ENCODE data around the gene GALNT4. TPM values are rescaled to one million over a fixed set of nuclear protein-coding genes. Genes with fewer than 3 reads are reported as not detected.

Gene GALNT4
- total RNA-seq, 1 experiment from 2014 or later: 3.7 TPM

DNA sequence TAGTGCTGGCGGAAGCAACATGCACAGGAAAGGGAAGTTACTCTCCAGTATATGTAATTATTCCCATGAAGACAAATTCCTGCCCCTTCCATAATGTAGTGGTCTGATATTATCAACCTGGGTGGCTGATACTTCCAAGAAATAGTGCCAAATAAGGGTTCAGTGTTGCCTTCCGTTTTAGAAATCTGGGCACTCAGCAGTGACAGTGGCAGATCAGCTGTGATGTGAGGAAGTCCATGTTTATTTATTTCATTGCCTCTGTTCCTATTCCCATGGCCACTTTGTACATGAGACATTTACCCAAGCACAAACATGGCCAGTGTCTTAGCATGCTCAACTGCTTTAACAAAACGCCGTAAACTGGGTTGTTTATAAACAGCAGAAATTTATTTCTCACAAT is 21.6 kb upstream of the GALNT4 start:
- Histone ChIP-seq H3K27ac (no peak overlapping the region), H3F3A (ENCODE audit: insufficient read depth, low read depth) (no peaks in the 10 kb centered on the region), H4K20me1 (ENCODE audit: insufficient read depth) (no peaks in the 10 kb centered on the region), H3K9me3 (ENCODE audit: insufficient read depth, low read depth) (no peaks in the 10 kb centered on the region), H3K4me2 (no peak overlapping the region), H3K4me1 (replicated peaks; ENCODE audit: insufficient read depth) (no peaks in the 10 kb centered on the region), H3K79me2 (ENCODE audit: low read depth) (no peaks in the 10 kb centered on the region), H3K36me3 (ENCODE audit: low read depth) (no peaks in the 10 kb centered on the region), H3K9me2 (ENCODE audit: insufficient read depth) (no peaks in the 10 kb centered on the region), H3K27me3 (ENCODE audit: insufficient read depth, low read depth) (no peaks in the 10 kb centered on the region), H3K4me3 (no peak overlapping the region), H2AFZ (no peak overlapping the region)
- POLR2A ChIA-PET (ENCODE audit: unreplicated experiment): no interaction called here
- intact Hi-C loops (cut with micrococcal nuclease; ENCODE audit: unreplicated experiment): loop anchor here (10.0 kb wide), 1 partner anchor 1309 kb away; no protein-coding TSS in a partner anchor
- CTCF ChIA-PET: no interaction called here
- TF ChIP-seq EZH2 (IDR thresholded peaks at IDR 0.05; ENCODE audit: low read depth): no peak
- no peak for TF ChIP-seq CTCF (conservative IDR thresholded peaks at IDR 0.05)
- no TSS peak for BruUV-seq (replicated peaks)
- DNase-seq: no peak

DNA sequence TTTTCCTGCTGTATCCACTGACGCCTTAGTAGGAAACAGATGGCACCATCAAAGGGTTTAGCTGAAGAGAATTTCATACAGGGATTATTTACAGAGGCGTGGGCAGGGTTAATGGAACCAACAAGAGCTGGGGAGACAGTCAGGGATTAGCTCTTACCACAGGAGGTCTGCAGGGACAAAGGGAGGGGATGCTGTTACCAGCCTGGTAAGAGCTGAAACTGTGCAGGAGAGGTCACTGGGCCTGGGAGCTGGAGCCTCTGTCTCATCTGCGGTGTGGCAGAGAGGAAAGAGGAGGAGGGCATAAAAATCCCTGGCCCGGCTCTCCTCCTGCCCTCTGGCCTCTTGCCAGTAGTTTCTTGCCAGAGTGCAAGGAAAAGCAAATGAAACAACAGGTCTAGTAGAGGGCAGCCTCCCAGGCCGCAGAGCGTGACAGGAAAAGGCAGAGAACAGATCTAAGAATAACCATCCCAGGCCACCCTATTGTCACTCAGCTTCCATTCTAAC is 20.1 kb upstream of the GALNT4 start:
- no peak for DNase-seq
- ChIA-PET POLR2A (ENCODE audit: unreplicated experiment) (no interaction called here), CTCF (no interaction called here)
- Histone ChIP-seq H3K9me2 (ENCODE audit: insufficient read depth) (no peaks in the 10 kb centered on the region), H3K27ac (no peak overlapping the region), H3K9me3 (ENCODE audit: insufficient read depth, low read depth) (no peaks in the 10 kb centered on the region), H3K79me2 (ENCODE audit: low read depth) (no peaks in the 10 kb centered on the region), H3K4me3 (no peak overlapping the region), H3K27me3 (ENCODE audit: insufficient read depth, low read depth) (no peaks in the 10 kb centered on the region), H3K36me3 (ENCODE audit: low read depth) (no peaks in the 10 kb centered on the region), H3K4me1 (replicated peaks; ENCODE audit: insufficient read depth) (no peaks in the 10 kb centered on the region), H4K20me1 (ENCODE audit: insufficient read depth) (no peaks in the 10 kb centered on the region), H3K4me2 (no peak overlapping the region), H3F3A (ENCODE audit: insufficient read depth, low read depth) (no peaks in the 10 kb centered on the region), H2AFZ (no peak overlapping the region)
- no TSS peak for BruUV-seq (replicated peaks)
- TF ChIP-seq EZH2 (IDR thresholded peaks at IDR 0.05; ENCODE audit: low read depth) (no peak), CTCF (conservative IDR thresholded peaks at IDR 0.05) (no peak)
- intact Hi-C loops (cut with micrococcal nuclease; ENCODE audit: unreplicated experiment): loop anchor here (5.0 to 10.0 kb wide), 5 partner anchors 163 to 1310 kb away; partner anchors contain the start of gene ATP2B1

DNA sequence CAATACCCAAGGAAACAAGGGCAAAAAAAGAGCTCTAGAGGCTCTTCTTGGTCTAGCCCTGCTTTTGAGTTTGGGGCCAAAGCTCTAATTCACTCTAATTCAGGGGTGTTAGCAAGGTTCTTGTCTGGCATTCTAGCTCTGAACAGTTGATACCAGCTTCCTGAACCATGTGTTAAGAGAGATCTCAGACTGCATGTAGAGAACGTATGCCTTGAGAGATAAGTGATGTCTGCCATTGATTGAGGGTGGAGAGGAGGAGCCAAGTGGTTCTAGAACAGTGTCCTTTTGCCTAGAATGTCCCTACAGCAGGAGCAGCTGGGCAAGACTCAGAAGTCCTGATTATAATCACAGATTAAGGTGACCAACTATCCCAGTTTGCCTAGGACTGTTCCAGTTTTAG is 19.4 kb upstream of the GALNT4 start:
- Histone ChIP-seq H3K27me3 (ENCODE audit: insufficient read depth, low read depth) (no peaks in the 10 kb centered on the region), H3K9me2 (ENCODE audit: insufficient read depth) (no peaks in the 10 kb centered on the region), H3K9me3 (ENCODE audit: insufficient read depth, low read depth) (no peaks in the 10 kb centered on the region), H3F3A (ENCODE audit: insufficient read depth, low read depth) (no peaks in the 10 kb centered on the region), H3K36me3 (ENCODE audit: low read depth) (no peaks in the 10 kb centered on the region), H2AFZ (no peak overlapping the region), H3K4me3 (no peak overlapping the region), H3K79me2 (ENCODE audit: low read depth) (no peaks in the 10 kb centered on the region), H4K20me1 (ENCODE audit: insufficient read depth) (no peaks in the 10 kb centered on the region), H3K27ac (no peak overlapping the region), H3K4me2 (no peak overlapping the region), H3K4me1 (replicated peaks; ENCODE audit: insufficient read depth) (no peaks in the 10 kb centered on the region)
- ChIA-PET POLR2A (ENCODE audit: unreplicated experiment) (no interaction called here), CTCF (no interaction called here)
- intact Hi-C loops (cut with micrococcal nuclease; ENCODE audit: unreplicated experiment): loop anchor here (5.0 to 10.0 kb wide), 5 partner anchors 163 to 1311 kb away; partner anchors contain the start of gene ATP2B1
- no peak for DNase-seq
- TF ChIP-seq CTCF (conservative IDR thresholded peaks at IDR 0.05): no peak
- no TSS peak for BruUV-seq (replicated peaks)
